ENCODE results near the gene SESTD1.

GRCh38 chr2:179071810-179072355 is 192.7 kb downstream of the SESTD1 start:
- TF ChIP-seq EZH2 (IDR thresholded peaks at IDR 0.05; ENCODE audit: borderline replicate concordance), result no peak
- TF ChIP-seq CTCF (IDR thresholded peaks at IDR 0.05; ENCODE audit: poor library complexity), result no peak
